GM19395 (cell line): Measurements from ENCODE around the gene ACD.

Experiments
- ATAC-seq: cut with Tn5 transposase; IDR thresholded peaks from one replicate; pipeline ENCODE4 v1.9.1; 2021; ENCODE audit warnings: mild to moderate bottlenecking, moderate library complexity; ENCODE audit not compliant: unreplicated experiment

The ACD gene

GRCh38 chr16:67676516-67676915, 16.5 kb upstream of the ACD start:
- ATAC-seq: no peak

GRCh38 chr16:67675999-67676398, 15.9 kb upstream of the ACD start:
- no peak for ATAC-seq

- ATAC-seq: no peak
Measured at GRCh38 chr16:67675579-67675935, 15.5 kb upstream of the ACD start.

GRCh38 chr16:67674851-67675578, 15.0 kb upstream of the ACD start:
- ATAC-seq: no peak

GRCh38 chr16:67673712-67674580, 13.9 kb upstream of the ACD start:
- ATAC-seq: no peak

- ATAC-seq: no peak
Measured at GRCh38 chr16:67672739-67673662, 12.9 kb upstream of the ACD start.

GRCh38 chr16:67672306-67672705, 12.2 kb upstream of the ACD start:
- no peak for ATAC-seq

GRCh38 chr16:67669499-67670101, 9.5 kb upstream of the ACD start:
- ATAC-seq: no peak

- no peak for ATAC-seq
Measured at GRCh38 chr16:67668495-67669157, 8.6 kb upstream of the ACD start.

GRCh38 chr16:67667817-67668494, 7.9 kb upstream of the ACD start:
- peak; percentile 72 for ATAC-seq

GRCh38 chr16:67667453-67667816, 7.4 kb upstream of the ACD start:
- ATAC-seq: no peak

GRCh38 chr16:67666559-67667452, 6.7 kb upstream of the ACD start, which contains the start of the genes C16orf86 and ENKD1:
TSS of gene C16orf86 (plus strand) at chr16:67666814. CDS start at chr16:67666971, 157 bp downstream.
TSS of gene ENKD1 (minus strand) at chr16:67666750. CDS start at chr16:67666442, 308 bp downstream.
- peak; percentile 58 for ATAC-seq

- ATAC-seq: no peak
Measured at GRCh38 chr16:67666032-67666551, 6.0 kb upstream of the ACD start.

- ATAC-seq: no peak
Measured at GRCh38 chr16:67665598-67665997, 5.5 kb upstream of the ACD start.

GRCh38 chr16:67664871-67665270, 4.8 kb upstream of the ACD start:
- ATAC-seq: no peak

- ATAC-seq: no peak
Measured at GRCh38 chr16:67664258-67664657, 4.2 kb upstream of the ACD start.

- ATAC-seq: no peak
Measured at GRCh38 chr16:67663877-67664222, 3.8 kb upstream of the ACD start.

GRCh38 chr16:67663151-67663876, 3.3 kb upstream of the ACD start:
- no peak for ATAC-seq
